K562 (cell line): ENCODE measurements around the gene ZBTB20. TPM values are rescaled to one million over a fixed set of nuclear protein-coding genes. Genes with fewer than 3 reads are reported as not detected.
"Not testable (repeated sequence)": the region's sequence is repeated elsewhere in the genome, so short reads cannot be mapped to it uniquely, and the experiment has no call there.

ENCODE experiments used
- ATAC-seq: fragments of 200-7000 bp; cut with Tn5 transposase; 3 replicates; pipeline ENCODE4 v1.9.1; 2020; ENCODE audit warnings: moderate library complexity
- BruUV-seq: library from RNA; stranded (reverse); fragments of 400-500 nt; replicated peaks from 2 replicates; lab custom pipeline; 2021; lab: Mats Ljungman, UMichigan
- CTCF ChIA-PET: fragments of 300-600 bp; formaldehyde crosslinking; extraction: SDS; loops from one replicate; lab custom pipeline; 2021; ENCODE audit warnings: low intra/inter-chr PET ratio; lab: Yijun Ruan, JAX
- POLR2A ChIA-PET: fragments of 300-600, 350-650 bp; sonication (Branson Sonifier 250); formaldehyde crosslinking; extraction: SDS; loops from one replicate; lab custom pipeline; 2021; ENCODE audit warnings: antibody characterized with exemption, inconsistent platforms; lab: Yijun Ruan, JAX
- DNase-seq, 4 experiments: peaks; one replicate each; pipeline versions ENCODE4 v3.0.0 to v3.0.0-alpha.2; 2011 to 2018; ENCODE audit warnings: low spot score in 3 of 4, mixed read lengths in 3 of 4; ENCODE audit errors: extremely low read depth in 1 of 4
- FAIRE-seq: peaks from 2 replicates; lab custom pipeline; 2011; peaks lifted over from hg19 to GRCh38; lab: Jason Lieb, UNC
- H2AFZ ChIP-seq: 2 replicates; pipeline ENCODE4 v1.6.0; 2011; ENCODE audit warnings: low read depth, low read length, control low read depth, inconsistent platforms
- H3K27ac ChIP-seq: fragments of 200-600 bp; 3 replicates; pipeline ENCODE4 v1.8.0; 2011; ENCODE audit warnings: low read depth, mild to moderate bottlenecking, control low read depth, inconsistent platforms, low read length, moderate library complexity, mixed read lengths; ENCODE audit errors: extremely low read depth
- H3K27me3 ChIP-seq, 2 experiments: fragments of 300-600 bp in 1 of 2; 2 replicates in 1 of 2; 3 replicates in 1 of 2; pipeline versions ENCODE4 v1.6.0 to v1.8.0; 2011; ENCODE audit warnings: inconsistent platforms in 2 of 2, low read length in 2 of 2, mild to moderate bottlenecking in 1 of 2, mixed read lengths in 1 of 2, moderate library complexity in 1 of 2; ENCODE audit not compliant: control insufficient read depth in 2 of 2, insufficient read depth in 2 of 2
- H3K36me3 ChIP-seq: fragments of 300-600 bp; 3 replicates; pipeline ENCODE4 v1.8.0; 2011; ENCODE audit warnings: mild to moderate bottlenecking, low read length, inconsistent platforms; ENCODE audit not compliant: control insufficient read depth, insufficient read depth
- H3K4me1 ChIP-seq, 2 experiments: fragments of 200-600 bp in 1 of 2; replicated peaks in 1 of 2; 2 replicates in 1 of 2; 3 replicates in 1 of 2; pipeline versions ENCODE4 v1.5.1 to v1.8.0; 2011; ENCODE audit warnings: inconsistent platforms in 2 of 2, low read length in 2 of 2, mild to moderate bottlenecking in 1 of 2, mixed read lengths in 1 of 2, moderate library complexity in 1 of 2; ENCODE audit not compliant: control insufficient read depth in 2 of 2, insufficient read depth in 2 of 2
- H3K4me2 ChIP-seq: 2 replicates; pipeline ENCODE4 v1.6.1; 2011; ENCODE audit warnings: low read length, control low read depth, inconsistent platforms, mixed read lengths; ENCODE audit not compliant: insufficient read depth
- H3K4me3 ChIP-seq: fragments of 200-600 bp; sonication (generic), shearing (Covaris generic); 2 replicates; pipeline ENCODE4 v1.5.1; 2016; ENCODE audit warnings: control low read depth, inconsistent platforms
- H3K79me2 ChIP-seq: fragments of 200-600 bp; 3 replicates; pipeline ENCODE4 v1.8.0; 2011; ENCODE audit warnings: low read length, inconsistent platforms; ENCODE audit not compliant: control insufficient read depth, insufficient read depth
- H3K9ac ChIP-seq, 2 experiments: 2 replicates each; pipeline versions ENCODE4 v1.6.0 to v1.6.1; 2011; ENCODE audit warnings: low read depth in 2 of 2, low read length in 2 of 2, control low read depth in 1 of 2, inconsistent platforms in 1 of 2, mild to moderate bottlenecking in 1 of 2, mixed read lengths in 1 of 2; ENCODE audit not compliant: insufficient read depth in 1 of 2
- H3K9me1 ChIP-seq: one replicate; pipeline ENCODE4 v1.6.0; 2011; ENCODE audit warnings: inconsistent platforms, mild to moderate bottlenecking, low read length, moderate library complexity; ENCODE audit not compliant: control insufficient read depth, insufficient read depth
- H3K9me3 ChIP-seq: replicated peaks from 2 replicates; pipeline ENCODE4 v1.5.1; 2011; ENCODE audit warnings: low read depth, low read length, inconsistent platforms; ENCODE audit not compliant: control insufficient read depth, insufficient read depth
- H4K20me1 ChIP-seq: replicated peaks from 2 replicates; pipeline ENCODE4 v1.6.1; 2011; ENCODE audit warnings: low read length, inconsistent platforms, mixed read lengths; ENCODE audit not compliant: control insufficient read depth, insufficient read depth
- COPS2 ChIP-seq: fragments of 450-650 bp; conservative IDR thresholded peaks from 2 replicates; pipeline ENCODE4 v1.6.1; 2016; ENCODE audit warnings: mild to moderate bottlenecking, moderate library complexity
- GABPB1 ChIP-seq: sonication (generic); formaldehyde crosslinking; IDR thresholded peaks from 2 replicates; pipeline ENCODE4 v1.8.0; 2022; ENCODE audit warnings: mild to moderate bottlenecking, missing genetic modification reagents
- GTF2A2 ChIP-seq: IDR thresholded peaks from 2 replicates; pipeline ENCODE4 v1.6.1; 2016; ENCODE audit warnings: mild to moderate bottlenecking, missing genetic modification characterization, missing compliant biosample characterization
- HOXB6 ChIP-seq: fragments of 250-450 bp; sonication (Bioruptor Pico); IDR thresholded peaks from 2 replicates; pipeline ENCODE4 v1.5.1; 2022; ENCODE audit warnings: mild to moderate bottlenecking, borderline replicate concordance
- RBFOX2 ChIP-seq: fragments of 200-400 bp; formaldehyde crosslinking; IDR thresholded peaks from 2 replicates; pipeline ENCODE4 v1.6.1; 2017; ENCODE audit warnings: low read depth, mild to moderate bottlenecking, low read length, moderate library complexity
- WGBS: fragments of 100-300 bp; shearing (Covaris generic); methylation state at CpG from one replicate; pipeline ENCODE4 v1.1.6; 2016; ENCODE audit warnings: low coverage, mixed read lengths; ENCODE audit not compliant: insufficient coverage; ENCODE audit errors: missing lambda C conversion rate; 5-methylcytosine and 5-hydroxymethylcytosine counted together
- in situ Hi-C: fragments of 300-500 bp; cut with MboI; formaldehyde crosslinking; loops from 4 replicates; pipeline ENCODE4 v1.15.0; 2018; ENCODE audit warnings: inconsistent platforms, mixed read lengths
- intact Hi-C: fragments of 100-400 bp; cut with micrococcal nuclease; formaldehyde crosslinking; loops from 2 replicates; pipeline ENCODE4 v1.14.2; 2022
- polyA plus RNA-seq, 8 experiments: library from polyadenylated mRNA; depleted of rRNA in 4 of 8; stranded (reverse) in 5 of 8; unstranded in 3 of 8; fragments of >200 nt; fragmentation: Nextera tagmentation in 2 of 8; fragmentation: Illumina TruSeq in 1 of 8; extraction: Ambion mirVana in 2 of 8; extraction: Trizol in 1 of 8; gene quantifications; 2 replicates each; pipeline versions ENCODE4 v1.2.1 to v1.2.3, GENCODE V29; 2011 to 2014; ENCODE audit warnings: inconsistent platforms in 1 of 8, missing spikeins in 1 of 8
- total RNA-seq, 7 experiments: library from RNA; depleted of rRNA in 6 of 7; stranded (reverse); fragments of >200 nt in 6 of 7; fragmentation: Illumina TruSeq in 2 of 7; extraction: Trizol in 2 of 7; gene quantifications; 2 replicates each; pipeline versions ENCODE4 v1.2.1 to v1.2.3, GENCODE V29; 2011 to 2021; ENCODE audit warnings: low replicate concordance in 1 of 7
- TF ChIP-seq, protein P1 (sequence below): fragments of 450-650 bp; IDR thresholded peaks from 2 replicates; pipeline ENCODE4 v1.6.1; 2016; ENCODE audit warnings: borderline replicate concordance

Gene ZBTB20
- total and polyA plus RNA-seq, 9 of the 15 experiments (the other 6 are each of a cell fraction or from before 2014, with no cell fraction given): 0.17 to 1.7 (median 0.45) TPM

DNA sequence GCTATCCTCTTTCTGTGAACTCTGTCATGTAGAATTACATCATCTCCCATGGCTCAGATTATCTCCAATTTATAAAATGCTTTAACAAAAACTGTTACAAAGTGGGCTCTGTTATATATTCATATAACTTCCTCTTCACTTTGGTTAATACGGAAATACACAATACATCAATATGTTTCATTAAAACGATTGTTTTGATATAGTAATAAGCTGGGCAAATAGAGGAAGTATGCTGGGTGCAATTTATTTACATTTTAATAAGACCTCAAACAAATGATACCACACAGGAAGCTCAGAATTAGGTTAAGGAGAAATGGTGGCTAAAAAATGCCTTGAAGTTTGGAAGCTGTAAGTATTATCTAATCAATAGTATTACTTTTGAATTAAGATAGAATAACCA lies 331.0 kb downstream of the ZBTB20 start (continued):
- TF ChIP-seq, protein P1, sequence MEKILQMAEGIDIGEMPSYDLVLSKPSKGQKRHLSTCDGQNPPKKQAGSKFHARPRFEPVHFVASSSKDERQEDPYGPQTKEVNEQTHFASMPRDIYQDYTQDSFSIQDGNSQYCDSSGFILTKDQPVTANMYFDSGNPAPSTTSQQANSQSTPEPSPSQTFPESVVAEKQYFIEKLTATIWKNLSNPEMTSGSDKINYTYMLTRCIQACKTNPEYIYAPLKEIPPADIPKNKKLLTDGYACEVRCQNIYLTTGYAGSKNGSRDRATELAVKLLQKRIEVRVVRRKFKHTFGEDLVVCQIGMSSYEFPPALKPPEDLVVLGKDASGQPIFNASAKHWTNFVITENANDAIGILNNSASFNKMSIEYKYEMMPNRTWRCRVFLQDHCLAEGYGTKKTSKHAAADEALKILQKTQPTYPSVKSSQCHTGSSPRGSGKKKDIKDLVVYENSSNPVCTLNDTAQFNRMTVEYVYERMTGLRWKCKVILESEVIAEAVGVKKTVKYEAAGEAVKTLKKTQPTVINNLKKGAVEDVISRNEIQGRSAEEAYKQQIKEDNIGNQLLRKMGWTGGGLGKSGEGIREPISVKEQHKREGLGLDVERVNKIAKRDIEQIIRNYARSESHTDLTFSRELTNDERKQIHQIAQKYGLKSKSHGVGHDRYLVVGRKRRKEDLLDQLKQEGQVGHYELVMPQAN: no peak
- TF ChIP-seq GABPB1 (CRISPR knock-in tag) (no peak), RBFOX2 (no peak), HOXB6 (CRISPR knock-in tag) (no peak), COPS2 (no peak), GTF2A2 (tag) (no peak)
- TF ChIP-seq, all 486 proteins: peak for 0

DNA sequence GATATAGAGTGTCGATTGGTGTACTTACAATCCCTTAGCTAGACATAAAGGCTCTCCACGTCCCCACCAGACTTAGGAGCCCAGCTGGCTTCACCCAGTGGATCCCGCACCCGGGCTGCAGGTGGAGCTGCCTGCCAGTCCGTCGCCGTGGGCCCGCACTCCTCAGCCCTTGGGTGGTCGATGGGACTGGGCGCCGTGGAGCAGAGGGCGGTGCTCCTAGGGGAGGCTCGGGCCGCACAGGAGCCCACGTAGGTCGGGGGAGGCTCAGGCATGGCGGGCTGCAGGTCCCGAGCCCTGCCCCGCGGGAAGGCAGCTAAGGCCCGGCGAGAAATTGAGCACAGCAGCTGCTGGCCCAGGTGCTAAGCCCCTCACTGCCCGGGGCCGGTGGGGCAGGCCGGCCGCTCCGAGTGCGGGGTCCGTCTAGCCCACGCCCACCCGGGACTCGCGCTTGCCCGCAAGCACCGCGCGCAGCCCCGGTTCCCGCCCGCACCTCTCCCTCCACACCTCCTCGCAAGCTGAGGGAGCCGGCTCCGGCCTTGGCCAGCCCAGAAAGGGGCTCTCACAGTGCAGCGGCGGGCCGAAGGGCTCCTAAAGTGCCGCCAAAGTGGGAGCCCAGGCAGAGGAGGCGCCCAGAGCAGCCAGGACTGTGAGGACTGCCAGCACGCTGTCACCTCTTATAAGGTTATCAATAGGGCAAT lies 334.4 kb downstream of the ZBTB20 start:
- H3K9me1 ChIP-seq, H2AFZ ChIP-seq, H3K36me3 ChIP-seq, H3K27ac ChIP-seq, ATAC-seq, intact Hi-C loops, CTCF ChIA-PET, FAIRE-seq, POLR2A ChIA-PET, in situ Hi-C loops, H3K79me2 ChIP-seq, BruUV-seq, DNase-seq, H3K9ac ChIP-seq, H3K4me2 ChIP-seq, H3K4me3 ChIP-seq, H3K27me3 ChIP-seq, H4K20me1 ChIP-seq, H3K9me3 ChIP-seq, H3K4me1 ChIP-seq: not testable (repeated sequence)
- WGBS: 49% methylated on average over 15 of the region's 49 CpGs
